ENCODE measurements around the gene MYH16.
"Not testable (repeated sequence)": the region's sequence is repeated elsewhere in the genome, so short reads cannot be mapped to it uniquely, and the experiment has no call there.

Gene MYH16

GRCh38 chr7:99272476-99273045 lies at the start of gene MYH16:
MYH16 (plus strand) TSS chr7:99272839.
- no peak for DNase-seq

- DNase-seq: not testable (repeated sequence)
These were observed 48.3 kb upstream of the MYH16 start for GRCh38 chr7:99224263-99224898.

GRCh38 chr7:99224899-99225265 lies 47.8 kb upstream of the MYH16 start:
- DNase-seq: no peak

- no peak for DNase-seq
These were observed 43.4 kb upstream of the MYH16 start for GRCh38 chr7:99229234-99229633.

GRCh38 chr7:99232082-99232770 lies 40.4 kb upstream of the MYH16 start:
- DNase-seq: no peak

GRCh38 chr7:99232955-99233354 lies 39.7 kb upstream of the MYH16 start:
- DNase-seq: not testable (repeated sequence)

- DNase-seq: no peak
These were observed 38.5 kb upstream of the MYH16 start for GRCh38 chr7:99234185-99234584.

GRCh38 chr7:99235925-99236324 lies 36.7 kb upstream of the MYH16 start:
- DNase-seq: no peak

- DNase-seq: not testable (repeated sequence)
These were observed 34.8 kb upstream of the MYH16 start for GRCh38 chr7:99237876-99238275.

GRCh38 chr7:99238558-99239341 lies 33.9 kb upstream of the MYH16 start:
- no peak for DNase-seq

GRCh38 chr7:99242682-99243081 lies 30.0 kb upstream of the MYH16 start:
- no peak for DNase-seq

GRCh38 chr7:99243751-99244337 lies 28.8 kb upstream of the MYH16 start:
- no peak for DNase-seq

- DNase-seq: no peak
These were observed 27.7 kb upstream of the MYH16 start for GRCh38 chr7:99244939-99245338.

GRCh38 chr7:99248391-99249095 lies 24.1 kb upstream of the MYH16 start:
- DNase-seq: no peak

- DNase-seq: no peak
These were observed 22.6 kb upstream of the MYH16 start for GRCh38 chr7:99249985-99250575.

GRCh38 chr7:99252166-99252895 lies 20.3 kb upstream of the MYH16 start:
- no peak for DNase-seq

GRCh38 chr7:99253369-99253768 lies 19.3 kb upstream of the MYH16 start:
- DNase-seq: no peak

- no peak for DNase-seq
These were observed 18.2 kb upstream of the MYH16 start for GRCh38 chr7:99254390-99254789.

- DNase-seq: no peak
These were observed 17.2 kb upstream of the MYH16 start for GRCh38 chr7:99255463-99255862.

- no peak for DNase-seq
These were observed 15.6 kb upstream of the MYH16 start for GRCh38 chr7:99257065-99257464.

GRCh38 chr7:99257675-99258074 lies 15.0 kb upstream of the MYH16 start:
- no peak for DNase-seq
